Activated naive CD4-positive, alpha-beta T cell treated with anti-CD3 and anti-CD28 coated beads, Interleukin-2, amount 10 ng/mL, durations not matched to agents 7 days and 5 days (primary cell): ENCODE data around the gene NUDT5.
"Not testable (repeated sequence)": the region's sequence is repeated elsewhere in the genome, so short reads cannot be mapped to it uniquely, and the experiment has no call there.

Experiments
- CTCF ChIA-PET: fragments of 350-600 bp; sonication (Branson Sonifier 250); formaldehyde crosslinking; loops from one replicate; lab custom pipeline; 2021; ENCODE audit warnings: antibody characterized with exemption; lab: Charles Lee
- DNase-seq: peaks from one replicate; pipeline ENCODE4 v3.0.0-alpha.2; 2020
- H3K27ac Mint-ChIP-seq: one replicate; pipeline ENCODE4 v1.8.0; 2021; ENCODE audit warnings: mild to moderate bottlenecking, moderate library complexity, mixed read lengths
- H3K27me3 Mint-ChIP-seq: one replicate; pipeline ENCODE4 v1.8.0; 2021; ENCODE audit warnings: mild to moderate bottlenecking, mixed read lengths
- H3K36me3 Mint-ChIP-seq: one replicate; pipeline ENCODE4 v1.8.0; 2021; ENCODE audit warnings: mixed read lengths
- H3K4me1 Mint-ChIP-seq: one replicate; pipeline ENCODE4 v1.8.0; 2021; ENCODE audit warnings: mixed read lengths
- H3K4me3 Mint-ChIP-seq: one replicate; pipeline ENCODE4 v1.8.0; 2021; ENCODE audit warnings: mild to moderate bottlenecking, moderate library complexity, mixed read lengths
- H3K9me3 Mint-ChIP-seq: one replicate; pipeline ENCODE4 v1.8.0; 2021; ENCODE audit warnings: mixed read lengths

Gene NUDT5

DNA sequence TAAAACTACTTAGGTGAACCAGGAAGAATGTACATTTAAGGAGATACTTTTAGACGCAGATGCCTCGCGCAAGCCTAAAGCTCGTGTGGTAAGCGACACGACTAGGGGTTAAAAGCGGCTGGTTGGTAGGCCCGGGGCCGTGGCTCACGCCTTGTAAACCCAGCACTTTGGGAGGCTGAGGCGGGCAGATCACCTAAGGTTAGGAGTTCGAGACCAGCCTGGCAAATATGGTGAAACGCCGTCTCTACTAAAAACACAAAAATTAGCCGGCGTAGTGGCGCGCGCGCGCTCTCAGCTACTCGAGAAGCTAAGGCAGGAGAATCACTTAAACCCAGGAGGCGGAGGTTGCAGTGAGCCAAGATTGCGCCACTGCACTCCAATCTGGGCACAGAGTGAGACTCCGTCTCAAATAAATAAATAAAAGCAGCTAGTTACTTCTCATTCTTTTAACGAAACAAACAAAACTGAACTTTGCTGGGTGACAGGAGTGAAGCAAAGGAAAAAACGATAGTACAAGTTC lies 879 bp downstream of the NUDT5 start:
- Mint-ChIP-seq H3K27ac (peak overlapping the region; percentile 95), H3K4me1 (peaks cover 74% of the 10 kb centered on the region), H3K9me3 (no peaks in the 10 kb centered on the region), H3K36me3 (peaks cover 33% of the 10 kb centered on the region), H3K27me3 (no peaks in the 10 kb centered on the region), H3K4me3 (peak overlapping the region; percentile 92)
- CTCF ChIA-PET = interaction anchor here (0.9 to 3.9 kb wide), 3 partner anchors 11 to 20 kb away, joined by 3 to 16 read pairs (median 4); no protein-coding TSS in a partner anchor
- peak; percentile 56 for DNase-seq

DNA sequence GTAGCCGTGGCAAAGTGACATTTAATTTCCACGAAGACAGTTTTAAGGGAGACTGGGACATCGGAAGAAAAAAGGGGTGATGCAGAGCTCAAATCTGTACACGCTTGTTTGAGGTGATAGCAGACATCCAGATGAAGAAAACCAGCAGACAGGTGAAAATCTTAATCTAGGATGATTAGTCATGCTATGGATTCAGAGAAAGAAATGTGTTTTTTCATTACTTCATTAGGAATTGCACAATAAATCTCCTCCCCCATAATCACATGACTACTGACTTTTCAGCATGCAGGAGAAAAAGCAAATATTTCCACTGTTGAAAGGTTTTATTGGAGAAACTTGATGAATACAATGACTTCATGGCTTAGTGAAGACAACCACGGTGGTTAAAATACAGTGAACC lies 2.5 kb downstream of the NUDT5 start:
- H3K4me1 Mint-ChIP-seq = peaks cover 63% of the 10 kb centered on the region

DNA sequence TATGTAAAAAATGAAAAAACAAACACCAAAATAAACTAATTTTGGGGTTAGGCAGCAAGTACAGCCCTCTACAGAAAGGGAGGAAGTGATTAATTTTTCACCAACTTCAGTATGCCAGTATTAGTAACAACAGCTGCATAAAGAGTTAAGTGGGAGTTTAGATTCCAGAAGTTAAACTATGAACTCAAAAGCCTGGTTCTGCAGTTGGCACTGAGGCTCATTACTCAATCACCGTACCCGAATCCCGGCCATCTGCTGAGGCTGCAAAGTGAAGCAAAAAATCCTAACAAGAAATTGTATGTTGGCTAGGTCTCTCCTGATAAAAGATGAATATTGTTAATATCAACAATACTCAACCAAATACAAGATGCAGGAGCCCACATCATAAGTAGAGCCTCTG lies 4.0 kb downstream of the NUDT5 start:
- H3K4me1 Mint-ChIP-seq = peaks cover 68% of the 10 kb centered on the region
- H3K36me3 Mint-ChIP-seq = peaks cover 37% of the 10 kb centered on the region
- no peak for DNase-seq
- CTCF ChIA-PET = interaction anchor here (1.4 kb wide), 1 partner anchor 62 kb away, joined by 3 read pairs; no protein-coding TSS in a partner anchor
- H3K9me3 Mint-ChIP-seq = no peaks in the 10 kb centered on the region
- no peaks in the 10 kb centered on the region for H3K27me3 Mint-ChIP-seq
- no peak overlapping the region for H3K4me3 Mint-ChIP-seq
- peak overlapping the region; percentile 55 for H3K27ac Mint-ChIP-seq

More for the DNA sequence above, 2.5 kb downstream of the NUDT5 start:
- Mint-ChIP-seq H3K9me3 (no peaks in the 10 kb centered on the region), H3K36me3 (peaks cover 26% of the 10 kb centered on the region), H3K4me3 (no peak overlapping the region), H3K27ac (no peak overlapping the region), H3K27me3 (no peaks in the 10 kb centered on the region)
- DNase-seq = no peak
- CTCF ChIA-PET = interaction anchor here (0.9 kb wide), 1 partner anchor 21 kb away, joined by 3 read pairs; no protein-coding TSS in a partner anchor

DNA sequence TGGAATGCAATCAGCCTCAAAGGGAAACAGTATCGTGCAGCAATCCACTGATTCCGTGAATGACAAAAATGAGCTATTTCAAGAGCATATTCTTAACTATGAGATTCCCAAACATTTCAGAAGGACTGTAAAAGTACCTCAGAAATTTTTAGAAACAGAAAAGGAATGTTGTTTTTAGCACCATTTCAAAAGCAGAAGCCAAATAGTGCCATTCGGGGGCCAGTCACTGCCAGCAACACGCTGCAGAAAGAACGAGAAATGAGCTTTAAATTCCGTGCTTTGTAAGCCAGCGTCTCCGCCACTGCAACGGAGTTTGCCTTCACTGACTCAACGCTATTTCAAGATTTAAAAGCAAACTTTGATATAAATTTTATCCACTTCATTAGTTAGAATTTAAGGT lies 6.3 kb downstream of the NUDT5 start:
- Mint-ChIP-seq H3K4me1 (peaks cover 58% of the 10 kb centered on the region), H3K27ac (no peak overlapping the region), H3K9me3 (no peaks in the 10 kb centered on the region), H3K4me3 (no peak overlapping the region), H3K27me3 (no peaks in the 10 kb centered on the region), H3K36me3 (peaks cover 42% of the 10 kb centered on the region)
- CTCF ChIA-PET = no interaction called here
- no peak for DNase-seq

DNA sequence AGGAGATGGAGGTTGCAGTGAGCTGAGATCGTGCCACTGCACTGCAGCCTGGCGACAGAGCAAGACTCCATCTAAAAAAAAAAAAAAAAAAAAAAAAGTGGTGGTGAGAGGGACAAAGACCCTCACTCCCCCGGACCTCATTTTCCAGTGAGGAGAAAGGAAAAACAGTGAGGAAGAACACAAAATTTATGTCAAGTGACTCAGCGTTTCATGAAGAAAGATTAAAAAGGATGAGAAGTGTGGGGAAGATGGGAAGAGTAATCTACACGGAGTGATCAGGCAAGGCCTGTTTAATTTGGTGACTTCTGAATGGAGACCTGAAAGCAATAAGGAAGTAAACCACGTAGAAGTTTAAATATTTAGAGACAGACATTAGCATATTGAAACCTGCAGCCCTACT lies 7.0 kb downstream of the NUDT5 start:
- Mint-ChIP-seq H3K36me3 (peaks cover 39% of the 10 kb centered on the region), H3K4me1 (peaks cover 51% of the 10 kb centered on the region), H3K27ac (no peak overlapping the region), H3K27me3 (no peaks in the 10 kb centered on the region), H3K9me3 (no peaks in the 10 kb centered on the region), H3K4me3 (no peak overlapping the region)
- no peak for DNase-seq
- CTCF ChIA-PET = interaction anchor here (2.1 kb wide), 1 partner anchor 26 kb away, joined by 8 read pairs; no protein-coding TSS in a partner anchor

DNA sequence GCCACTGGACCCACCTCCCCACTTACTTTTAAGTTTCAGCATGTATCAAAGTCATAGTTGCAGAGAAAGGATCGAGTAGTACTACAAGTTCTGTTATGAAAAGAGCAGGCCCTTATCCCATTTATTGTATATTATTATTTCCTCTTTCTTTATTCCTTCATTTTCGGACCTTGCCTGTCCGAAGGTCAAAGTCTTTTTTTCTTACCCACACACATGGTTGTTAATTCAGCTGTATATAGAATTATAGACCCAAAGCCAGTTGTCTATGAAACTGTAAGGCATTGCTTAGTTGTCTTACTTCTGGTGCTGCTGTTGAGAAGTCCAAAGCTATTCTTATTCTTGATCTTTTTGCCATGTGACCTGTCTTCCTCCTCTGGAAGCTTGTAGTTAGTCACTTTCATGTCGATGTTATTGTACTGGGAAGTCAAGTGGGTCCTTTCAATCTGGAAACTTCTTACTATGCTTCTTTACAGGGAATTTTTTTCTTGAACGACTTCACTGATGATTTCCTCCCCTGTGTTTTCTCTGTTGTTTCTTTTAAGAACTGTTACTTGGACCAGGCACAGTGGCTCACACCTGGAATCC lies 8.3 kb downstream of the NUDT5 start:
- no peak for DNase-seq
- no peaks in the 10 kb centered on the region for H3K27me3 Mint-ChIP-seq
- no peaks in the 10 kb centered on the region for H3K9me3 Mint-ChIP-seq
- H3K4me1 Mint-ChIP-seq = peaks cover 42% of the 10 kb centered on the region
- H3K27ac Mint-ChIP-seq = no peak overlapping the region
- H3K36me3 Mint-ChIP-seq = peaks cover 39% of the 10 kb centered on the region
- CTCF ChIA-PET = interaction anchor here (2.1 kb wide), 1 partner anchor 28 kb away, joined by 8 read pairs; no protein-coding TSS in a partner anchor
- no peak overlapping the region for H3K4me3 Mint-ChIP-seq

DNA sequence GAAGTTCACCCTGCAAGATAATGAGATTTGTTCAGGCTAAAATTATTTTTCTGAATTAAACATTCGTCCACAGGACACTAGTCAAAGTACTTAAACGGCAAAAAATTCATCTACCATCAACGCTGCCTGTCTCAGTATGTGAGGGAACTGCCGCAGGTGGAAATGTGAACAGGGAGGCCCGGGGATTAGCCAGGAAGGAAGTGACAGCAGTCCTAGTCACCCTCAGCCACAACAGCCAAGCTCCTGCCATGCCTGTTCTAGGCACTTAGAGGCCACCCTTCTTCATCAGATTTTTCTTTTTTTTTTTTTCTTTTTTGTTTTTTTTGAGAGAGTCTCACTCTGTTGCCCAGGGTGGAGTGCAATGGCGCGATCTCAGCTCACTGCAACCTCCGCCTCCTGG lies 9.4 kb downstream of the NUDT5 start:
- Mint-ChIP-seq H3K9me3 (no peaks in the 10 kb centered on the region), H3K4me3 (no peak overlapping the region), H3K27me3 (no peaks in the 10 kb centered on the region), H3K27ac (peak overlapping the region; percentile 52), H3K36me3 (peaks cover 37% of the 10 kb centered on the region), H3K4me1 (peaks cover 39% of the 10 kb centered on the region)
- CTCF ChIA-PET = interaction anchor here (0.6 kb wide), 1 partner anchor 52 kb away, joined by 3 read pairs; no protein-coding TSS in a partner anchor
- DNase-seq = peak; percentile 23

DNA sequence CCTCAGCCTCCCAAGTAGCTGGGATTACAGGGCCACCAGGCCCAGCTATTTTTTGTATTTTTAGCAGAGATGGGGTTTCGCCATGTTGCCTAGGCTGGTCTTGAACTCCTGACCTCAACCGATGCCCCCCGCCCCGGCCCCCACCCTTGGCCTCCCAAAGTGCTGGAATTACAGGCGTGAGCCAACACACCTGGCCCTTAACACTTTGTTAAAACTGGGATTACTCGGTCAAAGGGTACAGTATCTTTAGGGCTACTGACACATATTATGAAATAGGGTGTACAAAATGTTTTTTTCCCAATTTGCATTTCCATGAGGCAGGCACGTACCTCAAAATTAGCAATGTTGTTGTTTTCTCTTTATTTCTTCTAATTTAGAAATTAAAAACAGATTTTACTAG lies 11.5 kb downstream of the NUDT5 start:
- Mint-ChIP-seq H3K27ac (no peak overlapping the region), H3K9me3 (no peaks in the 10 kb centered on the region), H3K36me3 (peaks cover 42% of the 10 kb centered on the region), H3K4me1 (peaks cover 50% of the 10 kb centered on the region), H3K4me3 (no peak overlapping the region), H3K27me3 (no peaks in the 10 kb centered on the region)
- no peak for DNase-seq
- CTCF ChIA-PET = interaction anchor here (1.1 kb wide), 1 partner anchor 11 kb away, joined by 3 read pairs; no protein-coding TSS in a partner anchor

DNA sequence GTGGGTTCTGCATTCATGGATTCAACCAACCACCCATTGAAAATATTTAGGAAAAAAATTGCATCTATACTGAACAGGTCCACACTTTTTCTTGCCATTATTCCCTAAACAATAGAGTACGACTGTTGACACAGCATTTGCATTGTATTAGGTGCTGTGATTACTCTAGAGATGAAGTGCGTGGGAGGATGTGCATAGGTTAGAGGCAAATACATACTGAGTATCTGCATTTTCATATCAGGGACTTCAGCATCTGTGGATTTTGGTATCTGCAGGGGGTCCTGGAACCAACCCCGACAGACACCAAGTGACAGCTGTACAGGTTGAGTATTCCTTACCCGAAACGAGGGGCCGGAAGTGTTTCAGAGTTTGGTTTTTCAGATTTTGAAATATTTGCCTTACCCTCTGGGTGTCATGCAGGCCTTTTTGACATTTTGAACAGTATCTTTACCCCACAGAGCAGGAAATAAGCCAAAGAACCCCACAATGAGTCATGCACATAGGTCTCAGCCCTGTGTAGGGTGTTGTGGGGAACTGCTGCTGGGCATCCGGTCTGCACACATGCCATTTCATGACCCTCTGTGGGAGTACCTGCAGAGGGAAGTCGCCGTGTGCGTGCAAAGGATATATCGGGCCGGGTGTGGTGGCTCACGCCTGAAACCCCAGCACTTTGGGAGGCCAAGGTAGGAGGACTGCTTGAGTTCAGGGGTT lies 14.5 kb downstream of the NUDT5 start:
- Mint-ChIP-seq H3K27ac (peak overlapping the region; percentile 95), H3K4me3 (no peak overlapping the region), H3K9me3 (no peaks in the 10 kb centered on the region), H3K27me3 (no peaks in the 10 kb centered on the region), H3K4me1 (peaks cover 29% of the 10 kb centered on the region), H3K36me3 (peaks cover 33% of the 10 kb centered on the region)
- CTCF ChIA-PET = interaction anchor here (1.5 kb wide), 1 partner anchor 475 kb away, joined by 3 read pairs; no protein-coding TSS in a partner anchor
- peak; percentile 75 for DNase-seq

DNA sequence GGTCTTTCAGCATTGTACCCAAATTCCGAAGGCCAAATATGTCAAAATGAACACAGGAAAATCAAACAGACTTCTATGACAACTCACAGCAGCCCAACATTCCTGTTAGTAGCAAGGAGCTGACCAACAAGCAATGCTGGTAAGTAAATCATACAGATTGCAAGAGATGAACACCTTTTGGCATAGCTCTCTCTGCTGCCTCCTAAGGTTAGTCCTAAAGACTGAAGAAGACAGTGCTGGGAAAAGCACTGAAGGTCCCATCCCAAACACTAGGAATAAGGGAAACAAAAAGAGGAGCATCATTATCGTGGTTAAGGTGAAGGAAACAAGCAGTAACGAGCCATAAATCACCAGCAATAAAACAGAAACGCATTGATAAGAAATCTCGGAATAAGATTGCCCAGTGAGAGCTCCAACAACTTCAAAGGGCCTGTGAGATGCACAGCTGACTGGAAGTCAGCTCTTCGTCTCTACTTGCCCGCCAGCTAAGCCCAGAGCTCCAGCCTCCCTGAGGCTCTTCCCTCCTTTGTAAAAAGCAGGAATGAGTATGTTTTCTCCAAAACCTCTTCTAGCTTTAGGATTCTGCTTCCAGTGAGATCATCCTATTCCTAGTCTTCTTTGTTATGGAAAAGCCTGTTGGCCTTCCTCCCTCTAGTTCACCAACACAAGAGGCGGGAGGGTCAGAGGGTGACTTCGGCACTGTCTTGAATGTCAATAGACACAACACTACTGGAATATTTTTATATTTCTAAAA lies 15.3 kb downstream of the NUDT5 start:
- CTCF ChIA-PET = interaction anchor here (1.5 to 1.7 kb wide), 2 partner anchors 14 to 475 kb away, joined by 3 to 4 read pairs; no protein-coding TSS in a partner anchor
- no peak for DNase-seq
- Mint-ChIP-seq H3K4me1 (peaks cover 24% of the 10 kb centered on the region), H3K36me3 (peaks cover 26% of the 10 kb centered on the region), H3K27ac (peak overlapping the region; percentile 95), H3K9me3 (no peaks in the 10 kb centered on the region), H3K27me3 (no peaks in the 10 kb centered on the region), H3K4me3 (no peak overlapping the region)

DNA sequence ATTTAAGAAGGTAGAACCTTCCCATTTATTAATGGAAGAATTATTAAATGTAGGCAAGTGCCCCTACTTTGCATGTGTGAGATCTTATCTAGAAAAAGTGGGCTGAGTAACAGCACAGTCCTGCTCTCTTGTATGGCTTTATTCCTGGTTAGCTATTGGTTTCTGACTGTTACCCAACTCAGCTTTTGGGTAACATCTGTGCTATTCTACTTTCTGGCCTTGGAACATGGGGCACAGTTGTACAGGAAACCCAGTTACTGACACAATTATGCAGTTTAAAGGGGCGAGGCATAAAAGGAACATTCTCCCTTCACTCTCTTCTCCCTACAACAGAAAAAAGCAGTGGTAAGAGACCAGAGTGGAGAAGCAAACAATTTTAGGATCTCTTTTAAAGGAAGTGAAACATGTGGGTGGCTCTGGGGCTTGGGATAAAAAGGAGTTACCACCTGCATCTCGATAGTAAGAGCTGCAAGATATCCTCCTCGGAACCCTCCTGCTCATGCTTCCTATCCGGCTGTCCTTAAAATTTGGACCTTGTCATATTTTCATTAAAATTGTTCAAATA lies 16.0 kb downstream of the NUDT5 start:
- H3K27ac Mint-ChIP-seq = peak overlapping the region; percentile 95
- CTCF ChIA-PET = interaction anchor here (1.0 to 1.7 kb wide), 3 partner anchors 15 to 476 kb away, joined by 3 to 4 read pairs (median 3); no protein-coding TSS in a partner anchor
- peaks cover 22% of the 10 kb centered on the region for H3K36me3 Mint-ChIP-seq
- no peak overlapping the region for H3K4me3 Mint-ChIP-seq
- H3K9me3 Mint-ChIP-seq = no peaks in the 10 kb centered on the region
- DNase-seq = no peak
- peaks cover 24% of the 10 kb centered on the region for H3K4me1 Mint-ChIP-seq
- no peaks in the 10 kb centered on the region for H3K27me3 Mint-ChIP-seq

DNA sequence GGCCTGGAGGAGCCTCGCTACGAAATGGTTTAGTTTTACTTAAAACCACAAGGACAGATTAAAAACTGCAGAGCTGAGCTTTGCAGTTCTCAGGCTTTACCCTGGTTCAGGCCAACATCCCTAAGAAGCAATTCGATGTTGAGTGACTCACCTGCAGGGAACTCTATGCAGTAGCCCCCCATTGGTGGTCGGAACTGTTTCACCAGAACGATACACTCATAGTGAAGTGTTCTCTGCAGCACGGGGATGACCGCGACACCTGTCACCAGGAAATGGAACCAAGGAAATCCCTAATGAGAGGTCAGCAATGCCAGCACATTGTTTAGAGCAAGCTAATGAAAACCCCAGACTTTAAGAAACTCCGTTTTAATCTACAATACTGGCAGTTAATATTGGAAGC lies 18.0 kb downstream of the NUDT5 start:
- Mint-ChIP-seq H3K4me1 (peaks cover 24% of the 10 kb centered on the region), H3K4me3 (no peak overlapping the region), H3K36me3 (peaks cover 24% of the 10 kb centered on the region), H3K27ac (no peak overlapping the region), H3K9me3 (no peaks in the 10 kb centered on the region), H3K27me3 (no peaks in the 10 kb centered on the region)
- CTCF ChIA-PET = no interaction called here
- no peak for DNase-seq

DNA sequence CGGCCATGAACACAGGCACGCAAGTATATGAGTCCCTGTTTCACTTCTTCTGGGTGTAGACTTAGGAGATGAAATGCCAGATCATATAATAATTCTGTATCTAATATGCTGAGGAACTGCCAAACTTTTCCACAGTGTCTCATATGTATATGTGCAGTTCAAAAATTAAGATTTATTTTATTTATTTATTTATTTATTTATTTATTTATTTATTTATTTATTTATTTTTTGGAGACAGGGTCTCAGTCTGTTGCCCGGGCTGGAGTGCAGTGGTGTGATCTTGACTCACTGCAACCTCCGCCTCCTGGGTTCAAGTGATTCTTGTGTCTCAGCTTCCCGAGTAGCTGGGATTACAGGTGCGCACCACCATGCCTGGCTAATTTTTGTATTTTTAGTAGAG lies 24.2 kb downstream of the NUDT5 start:
- H3K4me3 Mint-ChIP-seq, H3K9me3 Mint-ChIP-seq, CTCF ChIA-PET, H3K27me3 Mint-ChIP-seq, H3K27ac Mint-ChIP-seq, DNase-seq, H3K4me1 Mint-ChIP-seq: not testable (repeated sequence)
- H3K36me3 Mint-ChIP-seq = peaks cover 48% of the 10 kb centered on the region
